ENCODE data around the gene S1PR3.

DNA sequence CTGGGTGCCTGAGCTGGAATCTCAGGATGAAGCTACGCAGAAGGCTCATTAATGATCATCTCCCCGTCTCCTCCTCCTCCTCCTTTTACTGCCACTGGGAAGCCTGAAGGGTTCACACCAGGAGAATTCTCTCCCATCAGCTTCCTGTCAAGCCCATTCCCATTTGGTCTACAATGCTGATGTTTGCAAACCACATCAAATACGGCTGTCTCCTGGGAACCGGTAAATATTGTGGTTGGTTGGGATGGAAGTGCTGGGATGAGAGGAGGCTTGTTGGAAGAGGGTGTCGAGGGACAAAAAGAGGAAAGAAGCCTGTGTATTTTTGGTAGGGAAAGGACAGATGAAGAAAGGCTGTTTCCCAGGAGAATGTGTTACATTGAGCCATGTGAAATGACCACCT, 13.2 kb upstream of the S1PR3 start:
- TF ChIP-seq CTCF (conservative IDR thresholded peaks at IDR 0.05; ENCODE audit: low read depth, low read length), result no peak
- TF ChIP-seq EZH2 (IDR thresholded peaks at IDR 0.05; ENCODE audit: borderline replicate concordance, low read depth, low read length, poor library complexity, severe bottlenecking), result no peak
